ENCODE results near the gene PHLPP2. TPM values are rescaled to one million over a fixed set of nuclear protein-coding genes. Genes with fewer than 3 reads are reported as not detected.
A peak's percentile ranks its signal among the peaks of the same experiment; 100 is the strongest.
"Not testable (repeated sequence)": the region's sequence is repeated elsewhere in the genome, so short reads cannot be mapped to it uniquely, and the experiment has no call there.

Gene PHLPP2
- total RNA-seq, 1 experiment from 2014 or later, result 9.0 TPM

DNA sequence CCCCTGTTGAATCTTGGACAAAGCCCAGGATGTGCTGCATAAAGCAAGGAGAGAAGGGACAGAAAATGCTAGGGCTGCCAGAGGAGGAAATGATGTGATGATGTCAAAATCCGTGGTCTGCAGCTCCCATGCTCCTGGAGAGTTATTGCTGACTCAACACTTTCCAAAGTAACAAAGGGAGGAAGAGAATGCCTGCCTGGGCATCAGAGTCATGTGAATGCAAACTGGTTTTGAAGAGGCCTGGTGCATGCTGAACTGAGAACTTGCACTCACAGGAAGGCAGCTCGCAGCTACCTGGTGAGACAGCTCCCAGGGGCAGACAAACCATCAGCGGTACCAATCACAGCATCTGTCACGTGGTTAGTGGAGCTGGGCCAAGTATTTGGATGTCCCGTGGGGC lies 95.7 kb downstream of the PHLPP2 start:
- in situ Hi-C loops (cut with HindIII; ENCODE audit: low sequenced_read_pairs), result no loop called here
- DNase-seq (ENCODE audit: low spot score), result peak; percentile 12

DNA sequence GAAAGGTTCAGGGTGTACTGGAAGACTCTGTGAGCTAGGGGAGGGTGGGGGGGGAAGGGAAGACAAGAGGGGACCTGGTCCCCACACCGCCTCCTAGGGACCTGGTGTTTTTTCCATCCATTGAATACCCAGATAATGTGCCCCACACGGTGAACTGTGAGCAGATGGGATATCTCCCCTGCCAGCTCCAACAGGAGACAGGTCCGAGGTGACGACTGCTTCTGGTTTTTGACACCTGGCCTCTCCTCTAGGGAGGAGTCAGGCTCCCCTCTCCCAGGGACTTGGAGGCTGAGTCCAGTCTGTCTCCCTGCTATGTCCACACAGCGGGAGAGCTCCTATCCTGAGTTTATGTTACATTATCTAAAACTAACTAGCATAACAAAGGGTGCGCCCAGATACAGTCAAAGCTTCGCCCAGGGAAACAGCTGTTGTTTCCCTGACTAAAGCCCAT lies 96.7 kb downstream of the PHLPP2 start:
- no peak for DNase-seq (ENCODE audit: low spot score)
- in situ Hi-C loops (cut with HindIII; ENCODE audit: low sequenced_read_pairs), result no loop called here

DNA sequence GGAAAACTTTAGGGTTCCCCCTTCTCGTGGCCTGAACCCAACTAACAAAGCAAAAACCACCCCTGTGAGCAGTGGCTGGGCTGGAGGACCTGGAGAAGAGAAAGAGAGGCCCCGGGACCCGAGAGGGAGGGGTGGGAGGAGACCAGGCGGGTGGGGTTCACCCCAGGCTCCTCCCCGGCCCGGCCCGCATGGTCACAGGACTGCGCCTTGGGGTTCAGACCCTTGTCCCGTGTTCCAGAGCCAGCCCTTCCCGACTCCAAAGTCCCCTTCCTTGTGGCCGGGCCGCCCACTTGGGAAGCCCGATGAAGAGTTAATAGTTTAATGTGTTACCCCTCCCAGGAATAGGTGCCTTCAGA lies 97.7 kb downstream of the PHLPP2 start:
- DNase-seq (ENCODE audit: low spot score), result no peak
- in situ Hi-C loops (cut with HindIII; ENCODE audit: low sequenced_read_pairs), result no loop called here

DNA sequence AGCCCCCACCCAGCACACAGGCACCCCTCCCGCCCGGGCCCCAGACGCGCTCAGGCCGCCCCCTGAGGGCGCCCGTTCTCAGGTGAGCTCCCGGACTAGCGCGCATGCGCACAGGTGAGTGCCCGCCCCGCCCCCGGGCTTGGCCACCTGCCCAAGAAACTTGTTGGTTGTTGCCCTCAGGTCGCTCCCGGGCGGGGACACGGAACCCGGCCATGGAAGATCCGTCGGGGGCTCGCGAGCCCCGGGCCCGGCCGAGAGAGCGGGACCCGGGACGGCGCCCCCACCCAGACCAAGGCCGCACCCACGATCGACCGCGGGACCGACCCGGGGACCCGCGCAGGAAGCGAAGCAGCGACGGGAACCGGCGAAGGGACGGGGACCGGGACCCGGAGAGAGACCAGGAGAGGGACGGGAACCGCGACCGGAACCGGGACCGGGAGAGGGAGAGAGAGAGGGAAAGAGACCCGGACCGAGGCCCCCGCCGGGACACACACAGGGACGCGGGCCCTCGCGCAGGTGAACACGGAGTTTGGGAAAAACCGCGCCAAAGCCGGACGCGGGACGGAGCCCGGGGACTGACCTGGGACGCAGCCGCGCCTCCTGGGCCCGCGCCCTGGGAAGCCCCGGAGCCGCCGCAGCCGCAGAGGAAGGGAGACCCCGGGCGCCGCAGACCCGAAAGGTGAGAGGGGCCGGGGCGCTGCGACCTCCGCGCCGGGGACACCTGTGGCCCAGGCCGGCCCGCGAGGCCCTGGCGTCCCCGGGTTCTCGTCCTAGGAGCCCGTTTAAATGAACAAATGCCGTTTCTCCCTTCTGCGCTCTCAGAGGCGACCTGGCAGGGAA lies 98.3 kb downstream of the PHLPP2 start, which contains the start of gene MARVELD3:
MARVELD3 (plus strand) TSS at position 167 of the 840 bp plus-strand sequence; CDS start at position 213, 46 bp downstream.
- no peak for DNase-seq (ENCODE audit: low spot score)
- in situ Hi-C loops (cut with HindIII; ENCODE audit: low sequenced_read_pairs), result no loop called here

DNA sequence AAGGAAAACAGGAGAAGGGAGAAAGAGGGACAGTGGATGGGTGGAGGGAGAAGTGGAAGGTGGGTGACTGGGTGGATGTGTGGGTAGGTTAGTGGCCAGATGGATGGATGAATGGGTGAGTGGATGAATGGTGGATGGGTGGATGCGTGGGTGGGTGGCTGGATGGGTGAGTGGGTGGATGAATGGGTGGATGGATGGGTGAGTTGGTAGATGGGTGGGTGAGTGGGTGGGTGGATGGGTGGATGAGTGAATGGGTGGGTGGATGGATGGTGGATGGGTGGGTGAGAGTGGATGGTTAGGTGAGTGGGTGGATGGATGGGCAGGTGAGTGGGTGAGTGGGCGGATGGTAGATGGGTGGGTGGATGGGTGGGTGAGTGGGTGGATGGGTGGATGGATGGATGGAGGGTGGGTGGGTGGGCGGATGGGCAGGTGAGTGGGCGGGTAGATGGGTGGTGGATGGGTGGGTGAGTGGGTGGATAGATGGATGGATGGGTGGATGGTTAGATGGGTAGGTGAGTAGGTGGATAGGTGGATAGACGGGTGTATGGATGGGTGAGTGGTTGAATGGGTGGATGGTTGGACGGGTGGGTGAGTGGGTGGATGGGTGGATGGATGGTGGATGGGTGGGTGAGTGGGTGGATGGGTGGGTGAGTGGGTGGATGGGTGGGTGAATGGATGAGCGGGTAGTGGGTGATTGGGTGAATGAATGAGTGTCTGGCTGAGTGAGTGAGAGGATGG lies 99.2 kb downstream of the PHLPP2 start:
- no peak for DNase-seq (ENCODE audit: low spot score)
- in situ Hi-C loops (cut with HindIII; ENCODE audit: low sequenced_read_pairs), result no loop called here

DNA sequence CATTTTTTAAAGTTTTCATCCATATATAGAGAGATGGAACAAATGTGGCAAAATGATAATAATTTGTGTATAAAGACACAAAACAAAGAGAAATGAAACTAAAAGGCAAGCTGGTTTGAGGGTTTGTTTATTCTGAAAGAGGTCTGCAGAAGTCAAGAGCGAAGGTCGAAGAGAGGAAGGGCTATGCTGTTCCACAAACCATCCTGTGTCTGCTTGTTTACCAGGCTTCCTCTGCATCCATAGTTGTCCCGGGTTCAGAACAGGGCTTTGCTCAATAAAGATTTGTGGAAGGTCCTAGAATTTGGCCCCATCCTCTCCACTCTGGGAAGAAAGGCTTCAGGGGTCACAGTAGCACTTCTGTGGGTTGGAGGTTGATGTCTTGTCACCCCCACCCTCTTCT lies 100.9 kb downstream of the PHLPP2 start:
- in situ Hi-C loops (cut with HindIII; ENCODE audit: low sequenced_read_pairs), result no loop called here
- no peak for DNase-seq (ENCODE audit: low spot score)

DNA sequence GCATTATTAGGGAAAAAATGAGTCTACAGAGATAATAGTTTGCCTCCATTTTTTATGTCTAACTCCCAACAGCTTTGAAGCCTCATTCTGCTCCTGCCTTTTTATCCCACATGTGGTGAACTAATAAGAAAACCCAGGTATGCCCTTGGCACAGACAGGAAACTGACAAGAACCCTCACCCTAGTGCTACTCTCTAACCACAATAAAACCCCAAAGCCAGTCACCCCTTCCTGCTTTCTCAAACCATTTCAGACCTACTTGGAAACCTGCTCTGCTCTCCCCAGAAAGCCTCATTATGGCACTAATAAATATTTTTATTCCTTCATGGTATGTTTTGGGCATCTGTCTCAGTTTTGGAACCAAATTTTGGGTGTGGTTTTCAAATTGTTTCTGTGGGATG lies 102.4 kb downstream of the PHLPP2 start:
- DNase-seq (ENCODE audit: low spot score), result no peak
- in situ Hi-C loops (cut with HindIII; ENCODE audit: low sequenced_read_pairs), result no loop called here

DNA sequence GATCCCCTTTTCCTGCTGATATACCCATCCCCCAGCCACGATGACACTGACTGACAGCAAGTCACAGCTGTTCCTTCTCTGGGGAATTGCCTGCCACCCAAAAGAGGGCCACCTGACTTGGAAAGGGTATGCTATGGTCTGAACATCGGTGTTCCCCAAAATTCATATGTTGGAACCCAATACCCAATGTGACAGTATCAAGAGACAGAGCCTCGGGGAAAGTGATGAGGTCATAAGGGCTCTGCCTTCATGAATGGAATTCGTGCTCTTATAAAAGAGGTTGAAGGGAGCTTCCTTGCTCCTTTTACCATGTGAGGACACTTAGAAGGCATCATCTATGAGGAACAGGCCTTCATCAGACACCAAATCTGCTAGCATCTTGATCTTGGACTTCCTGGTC lies 106.1 kb downstream of the PHLPP2 start:
- no peak for DNase-seq (ENCODE audit: low spot score)
- in situ Hi-C loops (cut with HindIII; ENCODE audit: low sequenced_read_pairs), result no loop called here

DNA sequence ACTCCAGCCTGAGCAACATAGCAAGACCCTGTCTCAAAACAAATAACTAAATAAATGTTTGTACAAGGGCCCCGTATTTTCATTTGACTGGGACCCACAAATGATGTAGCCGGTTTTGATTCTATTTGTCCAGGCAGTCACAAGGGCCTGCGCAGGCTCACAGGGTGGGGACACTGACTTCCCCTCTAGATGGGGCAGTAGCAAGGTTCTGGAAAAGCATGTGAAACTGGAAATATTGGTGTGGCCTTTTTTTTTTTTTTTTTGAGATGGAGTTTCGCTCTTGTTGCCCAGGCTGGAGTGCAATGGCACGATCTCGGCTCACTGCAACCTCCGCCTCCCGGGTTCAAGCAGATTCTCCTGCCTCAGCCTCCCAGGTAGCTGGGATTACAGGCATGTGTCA lies 109.5 kb downstream of the PHLPP2 start:
- in situ Hi-C loops (cut with HindIII; ENCODE audit: low sequenced_read_pairs); DNase-seq (ENCODE audit: low spot score): not testable (repeated sequence)

DNA sequence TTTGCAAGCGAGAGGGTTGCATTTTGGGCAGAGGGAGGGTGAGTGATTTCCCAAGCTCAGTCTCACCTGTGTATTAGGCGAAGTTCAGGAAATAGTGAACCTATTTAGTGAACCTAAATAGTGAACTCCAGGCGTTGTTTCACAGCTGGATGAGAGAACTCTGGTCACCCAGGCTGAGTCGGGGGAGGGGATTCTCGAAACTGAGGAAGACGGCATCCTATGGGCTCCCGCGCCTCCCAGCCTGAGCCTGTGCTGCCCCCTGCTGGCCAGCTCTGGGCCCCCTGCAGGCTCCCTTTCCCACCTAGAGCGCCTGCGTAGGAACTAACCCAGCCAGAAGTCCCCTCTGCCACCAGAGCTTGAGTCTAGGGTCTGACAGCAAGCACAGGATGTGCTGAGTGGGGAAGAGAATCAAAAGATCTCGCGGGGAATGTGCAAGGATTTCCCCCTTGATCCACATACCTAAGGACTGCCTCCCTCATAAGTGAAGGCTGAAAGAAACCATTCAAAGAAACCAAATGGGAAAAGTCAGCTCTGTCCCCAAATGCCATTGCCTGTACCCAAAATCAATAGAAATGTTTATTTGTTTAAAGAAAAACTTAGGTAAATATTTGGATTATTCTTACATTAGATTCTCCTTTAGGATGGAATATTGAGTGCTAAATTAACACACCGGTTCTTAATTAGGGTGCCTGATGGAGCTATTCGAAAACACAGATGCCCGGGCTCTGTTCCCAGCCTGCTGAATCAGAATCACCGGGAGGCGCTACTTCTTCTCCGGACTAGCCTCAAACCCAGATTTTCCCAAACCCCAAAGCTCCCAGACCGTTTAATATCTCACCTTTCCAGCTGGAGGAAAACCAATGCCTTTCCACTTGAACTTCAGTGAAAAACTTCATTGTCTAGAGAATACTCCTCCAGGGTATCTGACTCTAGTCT lies 113.3 kb downstream of the PHLPP2 start:
- in situ Hi-C loops (cut with HindIII; ENCODE audit: low sequenced_read_pairs), result no loop called here
- DNase-seq (ENCODE audit: low spot score), result peak; percentile 13

DNA sequence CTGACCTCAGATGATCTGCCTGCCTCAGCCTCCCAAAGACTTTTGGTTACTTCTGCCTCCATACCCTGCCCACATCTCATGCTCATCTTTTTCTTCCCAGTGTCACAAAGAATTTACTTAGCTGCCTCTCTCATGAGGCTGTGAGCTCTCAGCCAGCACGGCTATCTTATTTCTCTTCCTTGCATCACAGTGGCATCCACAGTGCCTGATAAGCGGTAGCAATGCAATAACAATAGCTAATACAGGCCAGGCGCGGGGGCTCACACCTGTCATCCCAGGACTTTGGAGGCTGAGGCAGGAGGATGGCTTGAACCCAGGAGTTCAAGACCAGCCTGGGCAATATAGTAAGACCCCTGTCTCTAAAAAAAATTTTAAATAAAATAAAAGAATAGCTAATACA lies 114.1 kb downstream of the PHLPP2 start:
- DNase-seq (ENCODE audit: low spot score), result no peak
- in situ Hi-C loops (cut with HindIII; ENCODE audit: low sequenced_read_pairs), result no loop called here

DNA sequence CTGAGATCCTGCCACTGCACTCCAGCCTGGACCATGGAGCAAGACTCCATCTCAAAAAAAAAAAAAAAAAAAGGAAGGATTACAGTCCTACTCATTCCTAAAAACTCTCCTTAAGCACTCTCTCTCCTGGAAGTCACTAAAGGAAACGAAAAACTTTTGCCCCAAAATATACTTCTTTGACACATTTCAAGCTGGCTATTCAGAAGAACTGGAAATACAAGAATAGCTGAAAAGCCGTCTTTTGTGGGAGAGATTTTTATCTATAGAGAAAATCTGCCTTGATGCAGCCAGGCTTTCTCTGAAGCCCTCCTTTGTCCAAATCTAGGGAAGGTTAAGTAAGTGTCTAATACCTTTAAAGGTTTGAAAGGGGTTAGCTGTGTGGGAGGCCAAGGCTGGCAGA lies 115.4 kb downstream of the PHLPP2 start:
- in situ Hi-C loops (cut with HindIII; ENCODE audit: low sequenced_read_pairs), result no loop called here
- no peak for DNase-seq (ENCODE audit: low spot score)

DNA sequence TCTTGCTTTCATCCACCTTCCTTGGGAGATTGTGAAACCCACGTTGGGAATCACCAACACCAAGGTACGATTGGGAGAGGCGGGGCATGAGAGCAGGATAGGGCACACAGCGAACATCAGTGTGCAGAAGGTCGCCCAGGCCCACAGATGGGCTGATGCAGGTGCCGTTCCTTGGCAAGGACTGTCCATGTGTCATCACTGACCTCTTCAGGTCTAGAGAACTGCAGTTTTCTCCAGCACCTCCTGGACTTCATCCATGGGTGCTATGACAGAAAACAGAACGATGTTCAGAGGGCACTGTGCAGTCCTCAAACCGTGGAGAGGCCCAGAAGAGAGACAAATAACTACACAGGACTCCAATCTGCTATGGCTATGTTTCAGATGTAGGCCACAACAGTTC lies 123.7 kb downstream of the PHLPP2 start:
- no peak for DNase-seq (ENCODE audit: low spot score)
- in situ Hi-C loops (cut with HindIII; ENCODE audit: low sequenced_read_pairs), result no loop called here

DNA sequence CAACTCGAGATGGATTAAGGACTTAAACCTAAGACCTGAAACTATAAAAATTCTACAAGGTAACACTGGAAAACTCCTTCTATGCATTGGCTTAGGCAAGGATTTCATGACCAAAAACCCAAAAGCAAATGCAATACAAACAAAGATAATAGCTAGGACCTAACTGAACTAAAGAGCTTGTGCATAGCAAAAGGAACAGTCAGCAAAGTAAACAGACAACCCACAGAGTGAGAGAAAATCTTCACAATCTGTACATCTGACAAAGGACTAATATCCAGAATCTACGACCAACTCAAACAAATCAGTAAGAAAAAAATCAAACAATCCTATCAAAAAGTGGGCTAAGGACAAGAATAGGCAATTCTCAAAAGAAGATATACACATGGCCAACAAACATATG lies 126.1 kb downstream of the PHLPP2 start:
- in situ Hi-C loops (cut with HindIII; ENCODE audit: low sequenced_read_pairs); DNase-seq (ENCODE audit: low spot score): not testable (repeated sequence)

DNA sequence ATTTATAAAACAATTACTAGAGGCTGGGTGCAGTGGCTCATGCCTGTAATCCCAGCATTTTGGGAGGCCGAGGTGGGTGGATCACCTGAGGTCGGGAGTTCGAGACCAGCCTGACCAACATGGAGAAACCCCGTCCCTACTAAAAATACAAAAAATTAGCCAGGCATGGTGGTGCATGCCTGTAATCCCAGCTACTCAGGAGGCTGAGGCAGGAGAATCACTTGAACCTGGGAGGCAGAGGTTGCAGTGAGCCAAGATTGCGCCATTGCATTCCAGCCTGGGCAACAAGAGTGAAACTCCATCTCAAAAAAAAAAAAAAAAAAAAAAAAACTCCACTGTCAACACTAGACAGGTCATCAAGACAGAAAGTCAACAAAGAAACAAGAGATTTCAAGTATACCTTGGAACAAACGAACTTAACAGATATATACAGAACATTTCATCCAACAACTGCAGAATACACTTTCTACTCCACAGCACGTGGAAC lies 129.1 kb downstream of the PHLPP2 start:
- DNase-seq (ENCODE audit: low spot score); in situ Hi-C loops (cut with HindIII; ENCODE audit: low sequenced_read_pairs): not testable (repeated sequence)

Other genes starting within 250 kb of the PHLPP2 start
- 2.2 and 2.3 TPM in 2 replicates for gene ZNF19, start 235.4 kb downstream of the PHLPP2 start, total RNA-seq (2014; rRNA removed; shearing (Covaris generic))
- not detected in 2 replicates for gene CHST4, start 198.3 kb downstream of the PHLPP2 start, total RNA-seq (2014; rRNA removed; shearing (Covaris generic))
- not detected in 2 replicates for gene TAT, start 147.6 kb downstream of the PHLPP2 start, total RNA-seq (2014; rRNA removed; shearing (Covaris generic))
- gene MARVELD3, start 98.5 kb downstream of the PHLPP2 start, total RNA-seq (2014; rRNA removed; shearing (Covaris generic)), result 3.6 and 4.3 TPM in 2 replicates
- 20.5 and 41.6 TPM in 2 replicates for gene AP1G1, start 84.1 kb upstream of the PHLPP2 start, total RNA-seq (2014; rRNA removed; shearing (Covaris generic))
- 5.7 and 6.8 TPM in 2 replicates for gene ATXN1L, start 121.3 kb upstream of the PHLPP2 start, total RNA-seq (2014; rRNA removed; shearing (Covaris generic))
- 24.7 and 27.7 TPM in 2 replicates for gene ZNF821, start 159.5 kb upstream of the PHLPP2 start, total RNA-seq (2014; rRNA removed; shearing (Covaris generic))
- gene IST1, start 170.8 kb upstream of the PHLPP2 start, total RNA-seq (2014; rRNA removed; shearing (Covaris generic)), result 162 and 187 TPM in 2 replicates

Measured in G401 (cell line).